GM12865 (cell line): ENCODE measurements around the gene ZAR1L.

Experiments
- DNase-seq: peaks from one replicate; pipeline ENCODE4 v3.0.0; 2010; ENCODE audit warnings: low read depth
- H3K4me3 ChIP-seq: 2 replicates; pipeline ENCODE4 v1.5.1; 2011; ENCODE audit warnings: mild to moderate bottlenecking, low read depth, low read length, control low read depth
- TF ChIP-seq, protein P1 (sequence below): IDR thresholded peaks from 2 replicates; pipeline ENCODE4 v1.5.1; 2011; ENCODE audit warnings: low read length, control low read depth, low read depth, inconsistent platforms; ENCODE audit not compliant: insufficient read depth; ENCODE audit errors: missing control alignments

Gene ZAR1L

DNA sequence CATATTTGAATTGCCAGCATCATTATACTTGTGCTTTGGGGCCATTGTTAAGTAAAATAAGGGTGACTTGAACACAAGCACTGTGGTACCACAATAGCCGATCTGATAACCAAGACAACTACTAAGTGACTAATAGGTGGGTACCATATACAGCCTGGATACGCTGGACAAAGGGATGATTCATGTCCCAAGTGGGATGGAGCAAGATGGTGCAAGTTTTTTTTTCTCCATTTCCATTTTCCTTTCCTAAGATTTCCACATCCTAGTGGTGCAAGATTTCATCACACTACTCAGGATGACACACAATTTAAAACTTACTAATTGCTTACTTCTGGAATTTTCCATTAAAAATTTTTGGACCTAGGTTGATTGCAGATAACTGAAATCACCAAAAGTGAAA lies 15.3 kb upstream of the ZAR1L start:
- TF ChIP-seq, protein P1, sequence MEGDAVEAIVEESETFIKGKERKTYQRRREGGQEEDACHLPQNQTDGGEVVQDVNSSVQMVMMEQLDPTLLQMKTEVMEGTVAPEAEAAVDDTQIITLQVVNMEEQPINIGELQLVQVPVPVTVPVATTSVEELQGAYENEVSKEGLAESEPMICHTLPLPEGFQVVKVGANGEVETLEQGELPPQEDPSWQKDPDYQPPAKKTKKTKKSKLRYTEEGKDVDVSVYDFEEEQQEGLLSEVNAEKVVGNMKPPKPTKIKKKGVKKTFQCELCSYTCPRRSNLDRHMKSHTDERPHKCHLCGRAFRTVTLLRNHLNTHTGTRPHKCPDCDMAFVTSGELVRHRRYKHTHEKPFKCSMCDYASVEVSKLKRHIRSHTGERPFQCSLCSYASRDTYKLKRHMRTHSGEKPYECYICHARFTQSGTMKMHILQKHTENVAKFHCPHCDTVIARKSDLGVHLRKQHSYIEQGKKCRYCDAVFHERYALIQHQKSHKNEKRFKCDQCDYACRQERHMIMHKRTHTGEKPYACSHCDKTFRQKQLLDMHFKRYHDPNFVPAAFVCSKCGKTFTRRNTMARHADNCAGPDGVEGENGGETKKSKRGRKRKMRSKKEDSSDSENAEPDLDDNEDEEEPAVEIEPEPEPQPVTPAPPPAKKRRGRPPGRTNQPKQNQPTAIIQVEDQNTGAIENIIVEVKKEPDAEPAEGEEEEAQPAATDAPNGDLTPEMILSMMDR, result no peak
- no peak for DNase-seq
- no peak overlapping the region for H3K4me3 ChIP-seq

DNA sequence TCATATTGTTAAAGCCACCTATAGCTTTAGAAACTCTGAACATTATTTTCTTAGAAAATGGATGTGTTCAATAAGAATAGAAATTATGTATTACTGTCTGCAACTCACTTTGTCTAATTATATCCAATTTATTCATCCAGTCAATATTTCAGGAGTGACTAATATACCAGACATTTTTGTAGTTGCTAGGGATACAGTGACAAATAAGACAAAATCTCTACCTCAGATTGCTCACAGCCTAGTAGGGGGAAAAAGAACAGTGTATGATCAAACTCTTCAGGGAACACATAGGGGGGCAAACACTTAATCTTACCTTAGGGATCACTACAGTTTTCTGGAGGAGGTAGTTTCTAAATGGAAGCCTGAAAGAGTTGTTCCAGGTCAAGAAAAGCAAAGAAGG lies 8.7 kb upstream of the ZAR1L start:
- TF ChIP-seq, protein P1, result no peak
- no peak for DNase-seq
- H3K4me3 ChIP-seq, result no peak overlapping the region

DNA sequence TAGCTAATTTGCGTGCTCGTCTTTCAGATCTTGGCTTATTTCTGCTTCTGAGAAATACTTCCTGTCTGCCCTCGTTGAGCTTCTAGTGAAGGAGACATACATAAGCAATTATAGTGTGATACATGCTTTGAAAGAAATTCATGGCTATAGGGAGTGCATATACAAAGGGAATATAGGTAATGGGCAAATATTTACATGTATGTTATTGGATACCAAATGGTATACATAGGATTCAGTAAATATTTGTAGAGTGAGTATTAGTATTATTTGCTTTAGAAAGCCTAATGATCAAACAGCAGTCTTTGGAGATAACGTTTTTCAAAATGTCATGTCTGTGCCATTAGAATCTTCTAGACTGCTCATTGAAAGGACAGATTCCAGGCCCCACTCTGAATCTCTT lies 5.4 kb upstream of the ZAR1L start:
- H3K4me3 ChIP-seq, result no peak overlapping the region
- TF ChIP-seq, protein P1, result no peak
- no peak for DNase-seq

DNA sequence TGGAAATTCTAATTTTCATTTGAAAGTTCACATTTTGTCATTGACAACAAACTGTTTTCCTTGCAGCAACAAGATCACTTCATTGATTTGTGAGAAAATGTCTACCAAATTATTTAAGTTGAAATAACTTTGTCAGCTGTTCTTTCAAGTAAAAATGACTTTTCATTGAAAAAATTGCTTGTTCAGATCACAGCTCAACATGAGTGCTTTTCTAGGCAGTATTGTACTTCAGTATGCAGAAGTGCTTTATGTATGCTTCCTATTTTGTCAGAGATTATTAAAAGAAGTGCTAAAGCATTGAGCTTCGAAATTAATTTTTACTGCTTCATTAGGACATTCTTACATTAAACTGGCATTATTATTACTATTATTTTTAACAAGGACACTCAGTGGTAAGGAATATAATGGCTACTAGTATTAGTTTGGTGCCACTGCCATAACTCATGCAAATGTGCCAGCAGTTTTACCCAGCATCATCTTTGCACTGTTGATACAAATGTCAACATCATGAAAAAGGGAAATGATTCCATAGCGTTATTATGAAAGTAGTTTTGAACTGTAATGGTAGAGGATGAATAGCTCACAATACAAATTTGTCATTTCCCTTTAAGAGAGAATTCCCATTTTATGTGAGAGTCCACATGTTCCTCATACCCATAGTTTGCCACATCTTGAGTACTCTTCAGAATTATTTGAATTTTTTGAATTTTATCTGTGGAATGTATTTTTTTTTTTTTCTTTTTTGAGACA lies 2.7 kb upstream of the ZAR1L start:
- no peak for DNase-seq
- no peak overlapping the region for H3K4me3 ChIP-seq
- TF ChIP-seq, protein P1, result no peak

DNA sequence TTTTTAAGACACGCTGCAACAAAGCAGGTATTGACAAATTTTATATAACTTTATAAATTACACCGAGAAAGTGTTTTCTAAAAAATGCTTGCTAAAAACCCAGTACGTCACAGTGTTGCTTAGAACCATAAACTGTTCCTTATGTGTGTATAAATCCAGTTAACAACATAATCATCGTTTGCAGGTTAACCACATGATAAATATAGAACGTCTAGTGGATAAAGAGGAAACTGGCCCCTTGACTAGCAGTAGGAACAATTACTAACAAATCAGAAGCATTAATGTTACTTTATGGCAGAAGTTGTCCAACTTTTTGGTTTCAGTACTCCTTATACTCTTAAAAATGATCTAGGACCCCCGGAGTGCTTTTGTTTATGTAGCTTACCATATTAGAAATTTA lies 1.3 kb upstream of the ZAR1L start:
- peak overlapping the region; percentile 75 for H3K4me3 ChIP-seq
- TF ChIP-seq, protein P1, result no peak
- no peak for DNase-seq

DNA sequence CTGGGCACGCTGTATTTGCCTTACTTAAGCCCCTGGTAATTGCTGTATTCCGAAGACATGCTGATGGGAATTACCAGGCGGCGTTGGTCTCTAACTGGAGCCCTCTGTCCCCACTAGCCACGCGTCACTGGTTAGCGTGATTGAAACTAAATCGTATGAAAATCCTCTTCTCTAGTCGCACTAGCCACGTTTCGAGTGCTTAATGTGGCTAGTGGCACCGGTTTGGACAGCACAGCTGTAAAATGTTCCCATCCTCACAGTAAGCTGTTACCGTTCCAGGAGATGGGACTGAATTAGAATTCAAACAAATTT lies 821 bp upstream of the ZAR1L start:
- TF ChIP-seq, protein P1, result no peak
- peak; percentile 85 for DNase-seq
- H3K4me3 ChIP-seq, result peak overlapping the region; percentile 75
